NT2/D1 (cell line): ENCODE measurements around the gene ADAM17.

Experiments used
- DNase-seq: peaks from one replicate; pipeline ENCODE4 v3.0.0-alpha.2; 2011; ENCODE audit warnings: low read depth, low spot score
- H3K27me3 ChIP-seq: 2 replicates; pipeline ENCODE4 v1.6.0; 2011; ENCODE audit warnings: mild to moderate bottlenecking; ENCODE audit not compliant: insufficient read length, insufficient read depth
- H3K36me3 ChIP-seq: 2 replicates; pipeline ENCODE4 v1.6.1; 2011; ENCODE audit warnings: mild to moderate bottlenecking, low read length, mixed read lengths; ENCODE audit not compliant: insufficient read depth, insufficient read length
- H3K4me1 ChIP-seq: 2 replicates; pipeline ENCODE4 v1.5.1; 2011; ENCODE audit not compliant: insufficient read depth, insufficient read length
- H3K4me3 ChIP-seq: 2 replicates; pipeline ENCODE4 v1.5.1; 2011; ENCODE audit warnings: low read depth; ENCODE audit not compliant: insufficient read length
- H3K9ac ChIP-seq: 2 replicates; pipeline ENCODE4 v1.6.0; 2011; ENCODE audit warnings: low read depth; ENCODE audit not compliant: insufficient read length
- H3K9me3 ChIP-seq: 2 replicates; pipeline ENCODE4 v1.5.1; 2011; ENCODE audit warnings: mild to moderate bottlenecking, low read length; ENCODE audit not compliant: insufficient read depth
- SUZ12 ChIP-seq: IDR thresholded peaks from 2 replicates; pipeline ENCODE4 v1.6.1; 2011; ENCODE audit not compliant: insufficient read length, insufficient read depth; ENCODE audit errors: extremely low read depth
- YY1 ChIP-seq: IDR thresholded peaks from 2 replicates; pipeline ENCODE4 v1.6.1; 2011; ENCODE audit not compliant: insufficient read length, insufficient read depth
- ZNF274 ChIP-seq: IDR thresholded peaks from 2 replicates; pipeline ENCODE4 v1.6.1; 2011; ENCODE audit warnings: mild to moderate bottlenecking, low read depth, low read length

Gene ADAM17

DNA sequence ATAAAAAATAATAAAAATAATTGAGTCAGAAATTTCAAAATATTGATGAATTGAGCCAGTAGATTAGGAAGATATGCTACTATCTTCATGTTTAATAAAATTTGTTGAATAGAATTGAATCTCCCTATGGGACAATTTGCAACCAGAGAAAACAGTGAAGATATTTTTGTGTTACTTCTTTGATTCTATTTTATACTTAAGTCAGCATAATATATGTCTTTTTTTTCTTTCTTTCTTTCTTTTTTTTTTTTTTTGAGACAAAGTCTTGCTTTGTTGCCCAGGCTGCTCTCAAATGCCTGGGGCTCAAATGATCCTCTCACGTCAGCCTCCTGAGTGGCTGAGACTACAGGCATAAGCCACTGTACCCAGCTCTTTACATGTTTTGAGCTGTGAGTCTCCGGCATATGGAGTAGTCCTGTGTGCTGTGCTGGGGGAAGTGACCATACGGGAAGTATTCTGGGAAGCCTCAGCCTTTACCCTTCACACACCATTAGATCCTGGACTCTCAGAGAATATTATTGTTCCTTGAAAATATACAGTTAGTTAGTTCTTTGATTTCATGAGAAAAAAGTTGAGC, 95.1 kb downstream of the ADAM17 start:
- Histone ChIP-seq H3K4me3 (no peak overlapping the region), H3K27me3 (no peaks in the 10 kb centered on the region), H3K9me3 (no peaks in the 10 kb centered on the region), H3K9ac (no peak overlapping the region), H3K36me3 (peaks cover 52% of the 10 kb centered on the region), H3K4me1 (no peaks in the 10 kb centered on the region)
- TF ChIP-seq YY1 = no peak
- no peak for DNase-seq

DNA sequence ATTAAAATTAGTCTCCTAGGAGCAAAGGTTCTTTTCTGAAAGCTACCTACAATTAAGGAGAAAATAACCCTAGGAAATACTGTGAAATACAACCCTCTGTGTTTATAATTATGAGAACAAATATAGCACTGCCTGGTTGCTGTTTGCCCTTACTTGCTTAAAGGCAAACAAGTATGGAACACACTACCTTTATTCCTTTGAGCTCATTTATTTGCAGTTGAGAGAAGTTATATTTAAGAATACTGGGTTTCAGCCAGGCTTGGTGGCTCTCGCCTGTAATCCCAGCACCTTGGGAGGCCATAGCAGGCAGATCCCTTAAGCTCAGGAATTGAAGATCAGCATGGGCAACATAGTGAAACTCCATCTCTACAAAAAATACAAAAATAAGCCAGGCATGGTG, 104.4 kb downstream of the ADAM17 start:
- no peaks in the 10 kb centered on the region for H3K9me3 ChIP-seq
- DNase-seq = no peak
- no peaks in the 10 kb centered on the region for H3K27me3 ChIP-seq
- no peak overlapping the region for H3K9ac ChIP-seq
- no peaks in the 10 kb centered on the region for H3K4me1 ChIP-seq
- H3K4me3 ChIP-seq = no peak overlapping the region
- peaks cover 57% of the 10 kb centered on the region for H3K36me3 ChIP-seq
- TF ChIP-seq SUZ12 (no peak), YY1 (no peak), ZNF274 (no peak)

- Histone ChIP-seq H3K4me1 (no peaks in the 10 kb centered on the region), H3K9me3 (no peaks in the 10 kb centered on the region), H3K36me3 (peaks cover 71% of the 10 kb centered on the region), H3K9ac (no peak overlapping the region), H3K27me3 (no peaks in the 10 kb centered on the region), H3K4me3 (no peak overlapping the region)
- no peak for DNase-seq
- TF ChIP-seq SUZ12 (no peak), ZNF274 (no peak), YY1 (no peak)
Observed at GRCh38 chr2:9445089-9445488, 110.5 kb downstream of the ADAM17 start.

DNA sequence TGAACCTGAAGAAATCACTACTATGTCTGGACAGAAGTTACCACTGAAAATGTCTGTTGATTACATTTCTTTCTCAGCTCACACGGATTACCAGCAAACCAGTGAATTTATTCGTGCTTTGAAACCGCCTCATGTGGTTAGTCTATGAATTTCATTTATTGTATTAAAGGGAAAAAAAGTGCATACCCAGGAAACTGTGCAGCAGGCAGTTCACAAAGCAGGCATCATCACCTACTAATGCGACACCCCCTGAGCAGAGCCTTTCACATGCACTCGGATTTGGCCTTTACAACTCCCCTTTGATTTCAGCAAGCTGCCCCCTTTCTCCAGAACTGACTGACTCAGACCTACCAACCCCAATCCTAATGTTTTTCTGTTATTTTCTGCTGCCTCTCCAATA, 112.1 kb downstream of the ADAM17 start:
- Histone ChIP-seq H3K36me3 (peaks cover 74% of the 10 kb centered on the region), H3K9me3 (no peaks in the 10 kb centered on the region), H3K4me1 (no peaks in the 10 kb centered on the region), H3K27me3 (no peaks in the 10 kb centered on the region), H3K9ac (no peak overlapping the region), H3K4me3 (no peak overlapping the region)
- DNase-seq = no peak
- TF ChIP-seq SUZ12 (no peak), YY1 (no peak), ZNF274 (no peak)

DNA sequence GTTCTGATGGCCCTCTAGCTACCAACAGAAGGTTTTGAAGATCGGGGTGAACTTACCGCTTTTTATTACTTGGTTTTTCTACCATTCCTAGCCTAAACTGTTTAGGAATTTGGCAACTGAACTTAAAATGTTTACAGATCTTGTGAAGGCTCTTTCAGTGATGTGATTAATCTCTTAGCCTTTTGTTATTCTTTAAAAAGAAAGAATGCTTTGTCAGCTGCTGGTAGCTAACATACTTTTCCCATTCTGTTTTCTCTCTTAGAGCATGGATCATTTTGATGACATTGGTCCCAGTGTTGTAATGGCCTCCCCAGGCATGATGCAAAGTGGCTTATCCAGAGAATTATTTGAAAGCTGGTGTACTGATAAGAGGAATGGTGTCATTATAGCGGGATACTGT, 114.1 kb downstream of the ADAM17 start:
- no peaks in the 10 kb centered on the region for H3K27me3 ChIP-seq
- H3K4me3 ChIP-seq = no peak overlapping the region
- H3K36me3 ChIP-seq = peaks cover 79% of the 10 kb centered on the region
- no peak for DNase-seq
- H3K4me1 ChIP-seq = no peaks in the 10 kb centered on the region
- no peak overlapping the region for H3K9ac ChIP-seq
- H3K9me3 ChIP-seq = no peaks in the 10 kb centered on the region
- TF ChIP-seq SUZ12 (no peak), YY1 (no peak), ZNF274 (no peak)

DNA sequence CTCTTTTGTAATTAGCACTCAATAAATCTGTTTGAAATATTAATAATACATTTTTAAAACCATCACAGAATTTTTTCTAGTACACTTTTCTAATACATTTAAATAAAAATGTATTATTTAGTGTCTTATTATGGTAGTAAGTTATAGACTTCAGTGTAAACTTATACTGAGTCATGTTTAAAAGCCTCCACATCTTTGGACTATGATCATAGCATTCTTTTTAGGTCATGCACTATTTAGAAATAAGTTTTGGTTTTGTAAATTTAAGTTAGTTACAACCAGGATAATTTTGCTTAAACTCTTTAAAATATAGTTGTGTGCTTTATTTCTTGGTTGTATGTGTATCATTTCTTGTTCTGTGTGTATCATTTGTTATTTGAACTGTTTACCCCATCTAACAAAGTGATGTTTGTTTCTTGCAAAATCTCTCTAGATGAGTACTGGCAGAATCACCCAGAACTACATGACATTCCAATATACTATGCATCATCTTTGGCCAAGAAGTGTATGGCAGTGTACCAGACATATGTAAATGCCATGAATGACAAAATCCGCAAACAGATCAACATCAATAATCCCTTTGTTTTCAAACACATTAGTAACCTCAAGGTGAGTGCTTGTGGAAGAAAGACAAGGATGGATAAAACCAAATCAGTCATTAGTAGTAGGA, 115.4 kb downstream of the ADAM17 start:
- no peaks in the 10 kb centered on the region for H3K9me3 ChIP-seq
- H3K9ac ChIP-seq = no peak overlapping the region
- DNase-seq = no peak
- peaks cover 74% of the 10 kb centered on the region for H3K36me3 ChIP-seq
- no peaks in the 10 kb centered on the region for H3K4me1 ChIP-seq
- no peak for TF ChIP-seq YY1
- no peak for TF ChIP-seq SUZ12
- H3K27me3 ChIP-seq = no peaks in the 10 kb centered on the region
- H3K4me3 ChIP-seq = no peak overlapping the region

- no peaks in the 10 kb centered on the region for H3K4me1 ChIP-seq
- H3K27me3 ChIP-seq = no peaks in the 10 kb centered on the region
- no peak for DNase-seq
- H3K36me3 ChIP-seq = peaks cover 76% of the 10 kb centered on the region
- no peaks in the 10 kb centered on the region for H3K9me3 ChIP-seq
- no peak overlapping the region for H3K4me3 ChIP-seq
- no peak for TF ChIP-seq SUZ12
- TF ChIP-seq YY1 = no peak
- no peak for TF ChIP-seq ZNF274
- no peak overlapping the region for H3K9ac ChIP-seq
Observed at GRCh38 chr2:9439536-9439935, 116.1 kb downstream of the ADAM17 start.
